GM23338 (cell line): Measurements from ENCODE around the gene CDH12. TPM values are rescaled to one million over a fixed set of nuclear protein-coding genes. Genes with fewer than 3 reads are reported as not detected.
A peak's percentile ranks its signal among the peaks of the same experiment; 100 is the strongest.

Experiments
- ATAC-seq: fragments of 200-7000 bp; cut with Tn5 transposase; 3 replicates; pipeline ENCODE4 v1.9.1; 2020
- DNase-seq: peaks from one replicate; pipeline ENCODE4 v3.0.0-alpha.2; 2015; ENCODE audit warnings: low spot score
- H2AFZ ChIP-seq: fragments of 200-600 bp; sonication (generic); 2 replicates; pipeline ENCODE4 v1.8.0; 2016; ENCODE audit warnings: antibody characterized with exemption, mild to moderate bottlenecking, moderate library complexity
- H3F3A ChIP-seq: fragments of 200-600 bp; sonication (generic); replicated peaks from 2 replicates; pipeline ENCODE4 v1.8.0; 2017; ENCODE audit warnings: antibody characterized with exemption, mixed run types, low read depth
- H3K27ac ChIP-seq: fragments of 200-600 bp; sonication (generic); 2 replicates; pipeline ENCODE4 v1.6.1; 2016; ENCODE audit warnings: low read depth
- H3K27me3 ChIP-seq: fragments of 200-600 bp; sonication (generic); 2 replicates; pipeline ENCODE4 v1.8.0; 2016; ENCODE audit warnings: mild to moderate bottlenecking, mixed run types, moderate library complexity; ENCODE audit not compliant: insufficient read depth
- H3K36me3 ChIP-seq: fragments of 200-600 bp; sonication (generic); 2 replicates; pipeline ENCODE4 v1.8.0; 2016; ENCODE audit warnings: mild to moderate bottlenecking; ENCODE audit not compliant: insufficient read depth
- H3K4me1 ChIP-seq: fragments of 200-600 bp; sonication (generic); 2 replicates; pipeline ENCODE4 v1.8.0; 2016; ENCODE audit warnings: mild to moderate bottlenecking, moderate library complexity; ENCODE audit not compliant: insufficient read depth
- H3K4me2 ChIP-seq: fragments of 200-600 bp; sonication (generic); 2 replicates; pipeline ENCODE4 v1.7.1; 2017; ENCODE audit warnings: mixed run types
- H3K4me3 ChIP-seq: fragments of 200-600 bp; sonication (generic); 2 replicates; pipeline ENCODE4 v1.6.1; 2016; ENCODE audit warnings: mixed run types
- H3K79me2 ChIP-seq: fragments of 200-600 bp; sonication (generic); replicated peaks from 2 replicates; pipeline ENCODE4 v1.8.0; 2017; ENCODE audit warnings: mild to moderate bottlenecking; ENCODE audit not compliant: insufficient read depth
- H3K9me2 ChIP-seq: fragments of 200-600 bp; sonication (generic); 2 replicates; pipeline ENCODE4 v1.8.0; 2017; ENCODE audit not compliant: insufficient read depth
- H4K20me1 ChIP-seq: fragments of 200-600 bp; sonication (generic); replicated peaks from 2 replicates; pipeline ENCODE4 v1.8.0; 2017; ENCODE audit warnings: mild to moderate bottlenecking; ENCODE audit not compliant: insufficient read depth
- H3K27ac Mint-ChIP-seq: 2 replicates; pipeline ENCODE4 v1.8.0; 2020; ENCODE audit warnings: inconsistent platforms, mild to moderate bottlenecking, moderate library complexity, mixed read lengths
- H3K27me3 Mint-ChIP-seq: 3 replicates; pipeline ENCODE4 v1.8.0; 2022; ENCODE audit warnings: low read depth, mild to moderate bottlenecking, moderate library complexity, mixed read lengths, inconsistent platforms; ENCODE audit not compliant: insufficient read depth, poor library complexity
- H3K36me3 Mint-ChIP-seq: 3 replicates; pipeline ENCODE4 v1.8.0; 2021; ENCODE audit warnings: low read depth, mild to moderate bottlenecking, inconsistent platforms, moderate library complexity, mixed read lengths
- H3K4me1 Mint-ChIP-seq: 3 replicates; pipeline ENCODE4 v1.8.0; 2020; ENCODE audit warnings: mild to moderate bottlenecking, inconsistent platforms, mixed read lengths
- H3K4me3 Mint-ChIP-seq: 3 replicates; pipeline ENCODE4 v1.8.0; 2021; ENCODE audit warnings: moderate library complexity, mild to moderate bottlenecking, inconsistent platforms, mixed read lengths
- H3K9me3 Mint-ChIP-seq: 3 replicates; pipeline ENCODE4 v1.8.0; 2020; ENCODE audit warnings: moderate library complexity, mild to moderate bottlenecking, inconsistent platforms, mixed read lengths
- CREB1 ChIP-seq: fragments of 250-450 bp; sonication (Bioruptor Pico); IDR thresholded peaks from 2 replicates; pipeline ENCODE4 v1.5.0; 2020; ENCODE audit warnings: low read depth, mild to moderate bottlenecking, moderate library complexity
- ETS1 ChIP-seq: IDR thresholded peaks from 2 replicates; pipeline ENCODE4 v1.6.1; 2016; ENCODE audit warnings: antibody characterized with exemption
- EZH2phosphoT487 ChIP-seq: fragments of 200-600 bp; sonication (generic); IDR thresholded peaks from one replicate; pipeline ENCODE4 v1.8.1; 2018; ENCODE audit warnings: antibody characterized with exemption; ENCODE audit not compliant: unreplicated experiment
- NANOG ChIP-seq: IDR thresholded peaks from 2 replicates; pipeline ENCODE4 v1.6.1; 2016; ENCODE audit warnings: antibody characterized with exemption, borderline replicate concordance
- POLR2AphosphoS5 ChIP-seq: IDR thresholded peaks from 2 replicates; pipeline ENCODE4 v1.6.1; 2016; ENCODE audit warnings: antibody characterized with exemption, low read depth
- ZNF331 ChIP-seq: fragments of 250-450 bp; sonication (Bioruptor Pico); IDR thresholded peaks from 2 replicates; pipeline ENCODE4 v1.5.0; 2020; ENCODE audit warnings: low read depth, mild to moderate bottlenecking, moderate library complexity
- polyA plus RNA-seq: library from polyadenylated mRNA; unstranded; fragments of >200 nt; fragmentation: Nextera tagmentation; extraction: Ambion mirVana; gene quantifications from 2 replicates; pipeline ENCODE4 v1.2.1, GENCODE V29; 2016
- total RNA-seq: library from RNA; depleted of rRNA; stranded (reverse); fragments of >200 nt; shearing (Covaris generic); gene quantifications from 2 replicates; pipeline ENCODE4 v1.2.3, GENCODE V29; 2014
- TF ChIP-seq, protein P1 (sequence below): fragments of 250-450 bp; sonication (Bioruptor Pico); IDR thresholded peaks from 2 replicates; pipeline ENCODE4 v1.5.0; 2020; ENCODE audit warnings: mild to moderate bottlenecking, moderate library complexity
- TF ChIP-seq, protein P2 (sequence below), 2 experiments: fragments of 200-600 bp in 1 of 2; sonication (generic) in 1 of 2; conservative IDR thresholded peaks; 2 replicates each; pipeline versions ENCODE4 v1.5.1 to v1.6.1; 2016 to 2017; ENCODE audit warnings: antibody characterized with exemption in 2 of 2, low read depth in 2 of 2, mild to moderate bottlenecking in 2 of 2, moderate library complexity in 1 of 2

The CDH12 gene
- total and polyA plus RNA-seq, 2 experiments from 2014 or later = not detected

DNA sequence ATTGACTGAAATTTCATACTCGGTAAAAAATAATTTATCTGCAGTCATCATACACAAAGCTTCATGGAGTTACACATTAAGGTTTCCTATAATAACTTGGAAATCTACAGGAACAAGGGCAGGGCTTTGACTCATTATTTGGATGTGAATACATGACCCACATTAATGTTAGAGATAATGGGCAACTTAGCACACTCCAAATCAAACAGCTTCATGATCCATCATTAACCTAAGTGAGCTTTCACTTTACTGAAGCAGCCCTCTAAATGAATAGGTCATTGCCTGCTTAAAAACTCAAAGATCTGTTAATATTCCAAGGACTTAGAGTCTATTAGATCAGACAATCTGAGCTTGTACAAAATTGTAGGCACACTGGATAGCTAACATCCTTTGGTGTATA is 9.0 kb downstream of the CDH12 start (continued):
- TF ChIP-seq, protein P1, sequence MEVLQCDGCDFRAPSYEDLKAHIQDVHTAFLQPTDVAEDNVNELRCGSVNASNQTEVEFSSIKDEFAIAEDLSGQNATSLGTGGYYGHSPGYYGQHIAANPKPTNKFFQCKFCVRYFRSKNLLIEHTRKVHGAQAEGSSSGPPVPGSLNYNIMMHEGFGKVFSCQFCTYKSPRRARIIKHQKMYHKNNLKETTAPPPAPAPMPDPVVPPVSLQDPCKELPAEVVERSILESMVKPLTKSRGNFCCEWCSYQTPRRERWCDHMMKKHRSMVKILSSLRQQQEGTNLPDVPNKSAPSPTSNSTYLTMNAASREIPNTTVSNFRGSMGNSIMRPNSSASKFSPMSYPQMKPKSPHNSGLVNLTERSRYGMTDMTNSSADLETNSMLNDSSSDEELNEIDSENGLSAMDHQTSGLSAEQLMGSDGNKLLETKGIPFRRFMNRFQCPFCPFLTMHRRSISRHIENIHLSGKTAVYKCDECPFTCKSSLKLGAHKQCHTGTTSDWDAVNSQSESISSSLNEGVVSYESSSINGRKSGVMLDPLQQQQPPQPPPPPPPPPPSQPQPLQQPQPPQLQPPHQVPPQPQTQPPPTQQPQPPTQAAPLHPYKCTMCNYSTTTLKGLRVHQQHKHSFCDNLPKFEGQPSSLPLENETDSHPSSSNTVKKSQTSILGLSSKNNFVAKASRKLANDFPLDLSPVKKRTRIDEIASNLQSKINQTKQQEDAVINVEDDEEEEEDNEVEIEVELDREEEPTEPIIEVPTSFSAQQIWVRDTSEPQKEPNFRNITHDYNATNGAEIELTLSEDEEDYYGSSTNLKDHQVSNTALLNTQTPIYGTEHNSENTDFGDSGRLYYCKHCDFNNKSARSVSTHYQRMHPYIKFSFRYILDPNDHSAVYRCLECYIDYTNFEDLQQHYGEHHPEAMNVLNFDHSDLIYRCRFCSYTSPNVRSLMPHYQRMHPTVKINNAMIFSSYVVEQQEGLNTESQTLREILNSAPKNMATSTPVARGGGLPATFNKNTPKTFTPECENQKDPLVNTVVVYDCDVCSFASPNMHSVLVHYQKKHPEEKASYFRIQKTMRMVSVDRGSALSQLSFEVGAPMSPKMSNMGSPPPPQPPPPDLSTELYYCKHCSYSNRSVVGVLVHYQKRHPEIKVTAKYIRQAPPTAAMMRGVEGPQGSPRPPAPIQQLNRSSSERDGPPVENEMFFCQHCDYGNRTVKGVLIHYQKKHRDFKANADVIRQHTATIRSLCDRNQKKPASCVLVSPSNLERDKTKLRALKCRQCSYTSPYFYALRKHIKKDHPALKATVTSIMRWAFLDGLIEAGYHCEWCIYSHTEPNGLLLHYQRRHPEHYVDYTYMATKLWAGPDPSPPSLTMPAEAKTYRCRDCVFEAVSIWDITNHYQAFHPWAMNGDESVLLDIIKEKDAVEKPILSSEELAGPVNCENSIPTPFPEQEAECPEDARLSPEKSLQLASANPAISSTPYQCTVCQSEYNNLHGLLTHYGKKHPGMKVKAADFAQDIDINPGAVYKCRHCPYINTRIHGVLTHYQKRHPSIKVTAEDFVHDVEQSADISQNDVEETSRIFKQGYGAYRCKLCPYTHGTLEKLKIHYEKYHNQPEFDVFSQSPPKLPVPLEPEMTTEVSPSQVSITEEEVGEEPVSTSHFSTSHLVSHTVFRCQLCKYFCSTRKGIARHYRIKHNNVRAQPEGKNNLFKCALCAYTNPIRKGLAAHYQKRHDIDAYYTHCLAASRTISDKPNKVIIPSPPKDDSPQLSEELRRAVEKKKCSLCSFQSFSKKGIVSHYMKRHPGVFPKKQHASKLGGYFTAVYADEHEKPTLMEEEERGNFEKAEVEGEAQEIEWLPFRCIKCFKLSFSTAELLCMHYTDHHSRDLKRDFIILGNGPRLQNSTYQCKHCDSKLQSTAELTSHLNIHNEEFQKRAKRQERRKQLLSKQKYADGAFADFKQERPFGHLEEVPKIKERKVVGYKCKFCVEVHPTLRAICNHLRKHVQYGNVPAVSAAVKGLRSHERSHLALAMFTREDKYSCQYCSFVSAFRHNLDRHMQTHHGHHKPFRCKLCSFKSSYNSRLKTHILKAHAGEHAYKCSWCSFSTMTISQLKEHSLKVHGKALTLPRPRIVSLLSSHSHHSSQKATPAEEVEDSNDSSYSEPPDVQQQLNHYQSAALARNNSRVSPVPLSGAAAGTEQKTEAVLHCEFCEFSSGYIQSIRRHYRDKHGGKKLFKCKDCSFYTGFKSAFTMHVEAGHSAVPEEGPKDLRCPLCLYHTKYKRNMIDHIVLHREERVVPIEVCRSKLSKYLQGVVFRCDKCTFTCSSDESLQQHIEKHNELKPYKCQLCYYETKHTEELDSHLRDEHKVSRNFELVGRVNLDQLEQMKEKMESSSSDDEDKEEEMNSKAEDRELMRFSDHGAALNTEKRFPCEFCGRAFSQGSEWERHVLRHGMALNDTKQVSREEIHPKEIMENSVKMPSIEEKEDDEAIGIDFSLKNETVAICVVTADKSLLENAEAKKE (CRISPR knock-in tag) = no peak
- TF ChIP-seq POLR2AphosphoS5 (no peak), ZNF331 (CRISPR knock-in tag) (no peak)

GRCh38 chr5:22842574-22842973 is 10.6 kb downstream of the CDH12 start:
- H3K9me2 ChIP-seq = no peaks in the 10 kb centered on the region
- peak overlapping the region; percentile 24; the same call in 1 of the 2 replicates for H3K27ac Mint-ChIP-seq
- H3K27me3 ChIP-seq = no peaks in the 10 kb centered on the region
- H3K9me3 Mint-ChIP-seq = no peaks in the 10 kb centered on the region
- H3F3A ChIP-seq = no peaks in the 10 kb centered on the region
- H3K36me3 ChIP-seq = no peaks in the 10 kb centered on the region
- no peak overlapping the region for H2AFZ ChIP-seq
- no peaks in the 10 kb centered on the region for H4K20me1 ChIP-seq
- no peaks in the 10 kb centered on the region for H3K27me3 Mint-ChIP-seq
- H3K4me3 ChIP-seq = no peak overlapping the region
- ATAC-seq = no peak
- no peaks in the 10 kb centered on the region for H3K36me3 Mint-ChIP-seq
- H3K4me1 ChIP-seq = no peaks in the 10 kb centered on the region
- H3K4me1 Mint-ChIP-seq = no peaks in the 10 kb centered on the region
- H3K4me2 ChIP-seq = no peak overlapping the region
- no peaks in the 10 kb centered on the region for H3K79me2 ChIP-seq
- H3K4me3 Mint-ChIP-seq = no peak overlapping the region
- no peak overlapping the region for H3K27ac ChIP-seq
- no peak for DNase-seq
- TF ChIP-seq, protein P2, sequence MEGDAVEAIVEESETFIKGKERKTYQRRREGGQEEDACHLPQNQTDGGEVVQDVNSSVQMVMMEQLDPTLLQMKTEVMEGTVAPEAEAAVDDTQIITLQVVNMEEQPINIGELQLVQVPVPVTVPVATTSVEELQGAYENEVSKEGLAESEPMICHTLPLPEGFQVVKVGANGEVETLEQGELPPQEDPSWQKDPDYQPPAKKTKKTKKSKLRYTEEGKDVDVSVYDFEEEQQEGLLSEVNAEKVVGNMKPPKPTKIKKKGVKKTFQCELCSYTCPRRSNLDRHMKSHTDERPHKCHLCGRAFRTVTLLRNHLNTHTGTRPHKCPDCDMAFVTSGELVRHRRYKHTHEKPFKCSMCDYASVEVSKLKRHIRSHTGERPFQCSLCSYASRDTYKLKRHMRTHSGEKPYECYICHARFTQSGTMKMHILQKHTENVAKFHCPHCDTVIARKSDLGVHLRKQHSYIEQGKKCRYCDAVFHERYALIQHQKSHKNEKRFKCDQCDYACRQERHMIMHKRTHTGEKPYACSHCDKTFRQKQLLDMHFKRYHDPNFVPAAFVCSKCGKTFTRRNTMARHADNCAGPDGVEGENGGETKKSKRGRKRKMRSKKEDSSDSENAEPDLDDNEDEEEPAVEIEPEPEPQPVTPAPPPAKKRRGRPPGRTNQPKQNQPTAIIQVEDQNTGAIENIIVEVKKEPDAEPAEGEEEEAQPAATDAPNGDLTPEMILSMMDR (conservative IDR thresholded peaks at IDR 0.05; ENCODE audit: low read depth in 2 of 2) = no peak
- TF ChIP-seq ZNF331 (CRISPR knock-in tag) = no peak
- TF ChIP-seq ETS1 = no peak
- TF ChIP-seq CREB1 = no peak
- no peak for TF ChIP-seq NANOG
- no peak for TF ChIP-seq EZH2phosphoT487
